ENCODE results near the gene RNASEH1. TPM values are rescaled to one million over a fixed set of nuclear protein-coding genes. Genes with fewer than 3 reads are reported as not detected.
A peak's percentile ranks its signal among the peaks of the same experiment; 100 is the strongest.

The RNASEH1 gene
- 10 to 100 TPM; 14.6 to 24.0 TPM for total RNA-seq

- Mint-ChIP-seq H3K27ac (peak within 1 kb of the TSS; percentile 96), H3K36me3 (ENCODE audit: low read depth) (peaks cover 52% of the 10 kb centered on the region), H3K4me1 (peaks cover 34% of the 10 kb centered on the region), H3K4me3 (peak within 1 kb of the TSS; percentile 91), H3K27me3 (no peaks in the 10 kb centered on the region), H3K9me3 (ENCODE audit: low read depth) (no peaks in the 10 kb centered on the region)
- ChIA-PET POLR2A (interaction anchor here (0.5 to 2.0 kb wide), 11 partner anchors 15 to 193 kb away, joined by 3 to 22 read pairs (median 6); partner anchors contain the start of genes EIPR1 and RPS7), CTCF (interaction anchor here (0.8 to 1.3 kb wide), 6 partner anchors 15 to 116 kb away, joined by 3 to 5 read pairs (median 3); no protein-coding TSS in a partner anchor)
- peak; percentile 99 for ATAC-seq
- DNase-seq = peak; percentile 99
- intact Hi-C loops (cut with DNase I, micrococcal nuclease) = loop anchor here (1.0 kb wide), 6 partner anchors 17 to 945 kb away; partner anchors contain the start of genes ADI1 (in 2 of the 2), EIPR1 (in 2 of the 2) and RPS7 (in 2 of the 2)
Observed at GRCh38 chr2:3558205-3559014, at the start of gene RNASEH1. RNASEH1 (minus strand) TSS chr2:3558333; CDS start chr2:3558260, 73 bp downstream.

GRCh38 chr2:3606370-3607201 is 48.5 kb upstream of the RNASEH1 start:
- Mint-ChIP-seq H3K36me3 (ENCODE audit: low read depth) (no peaks in the 10 kb centered on the region), H3K4me1 (peaks cover 3% of the 10 kb centered on the region), H3K27ac (no peak overlapping the region), H3K27me3 (no peaks in the 10 kb centered on the region), H3K4me3 (no peak overlapping the region), H3K9me3 (ENCODE audit: low read depth) (no peaks in the 10 kb centered on the region)
- DNase-seq = no peak
- CTCF ChIA-PET = no interaction called here
- ATAC-seq = no peak
- POLR2A ChIA-PET = interaction anchor here (0.9 kb wide), 1 partner anchor 46 kb away, joined by 3 read pairs; no protein-coding TSS in a partner anchor
- intact Hi-C loops (cut with DNase I, micrococcal nuclease) = no loop called here

- ATAC-seq (no peak), DNase-seq (no peak)
- Mint-ChIP-seq H3K36me3 (ENCODE audit: low read depth) (no peaks in the 10 kb centered on the region), H3K27ac (no peak overlapping the region), H3K4me3 (no peak overlapping the region), H3K9me3 (ENCODE audit: low read depth) (no peaks in the 10 kb centered on the region), H3K27me3 (no peaks in the 10 kb centered on the region), H3K4me1 (peaks cover 3% of the 10 kb centered on the region)
- ChIA-PET POLR2A (interaction anchor here (0.9 kb wide), 1 partner anchor 47 kb away, joined by 3 read pairs; no protein-coding TSS in a partner anchor), CTCF (no interaction called here)
- intact Hi-C loops (cut with DNase I, micrococcal nuclease) = no loop called here
Observed at GRCh38 chr2:3606028-3606369, 47.9 kb upstream of the RNASEH1 start.

- H3K27ac Mint-ChIP-seq = peak overlapping the region; percentile 58
- H3K36me3 Mint-ChIP-seq (ENCODE audit: low read depth) = no peaks in the 10 kb centered on the region
- intact Hi-C loops (cut with DNase I, micrococcal nuclease) = no loop called here
- DNase-seq (peak; percentile 71), ATAC-seq (peak; percentile 37)
- no peaks in the 10 kb centered on the region for H3K27me3 Mint-ChIP-seq
- H3K4me1 Mint-ChIP-seq = peaks cover 3% of the 10 kb centered on the region
- CTCF ChIA-PET = no interaction called here
- H3K9me3 Mint-ChIP-seq (ENCODE audit: low read depth) = no peaks in the 10 kb centered on the region
- H3K4me3 Mint-ChIP-seq = peak overlapping the region; percentile 31
- POLR2A ChIA-PET = no interaction called here
Observed at GRCh38 chr2:3604991-3605961, 47.1 kb upstream of the RNASEH1 start.

- no peak overlapping the region for H3K4me3 Mint-ChIP-seq
- no peak overlapping the region for H3K27ac Mint-ChIP-seq
- peaks cover 3% of the 10 kb centered on the region for H3K4me1 Mint-ChIP-seq
- no peaks in the 10 kb centered on the region for H3K9me3 Mint-ChIP-seq (ENCODE audit: low read depth)
- ATAC-seq = no peak
- POLR2A ChIA-PET = no interaction called here
- no peaks in the 10 kb centered on the region for H3K27me3 Mint-ChIP-seq
- CTCF ChIA-PET = no interaction called here
- no peak for DNase-seq
- intact Hi-C loops (cut with DNase I, micrococcal nuclease) = no loop called here
- H3K36me3 Mint-ChIP-seq (ENCODE audit: low read depth) = no peaks in the 10 kb centered on the region
Observed at GRCh38 chr2:3604207-3604877, 46.2 kb upstream of the RNASEH1 start.

GRCh38 chr2:3603536-3604206 is 45.5 kb upstream of the RNASEH1 start:
- Mint-ChIP-seq H3K9me3 (ENCODE audit: low read depth) (no peaks in the 10 kb centered on the region), H3K27ac (no peak overlapping the region), H3K36me3 (ENCODE audit: low read depth) (no peaks in the 10 kb centered on the region), H3K4me3 (no peak overlapping the region), H3K27me3 (no peaks in the 10 kb centered on the region), H3K4me1 (no peaks in the 10 kb centered on the region)
- intact Hi-C loops (cut with DNase I, micrococcal nuclease) = no loop called here
- ATAC-seq = no peak
- DNase-seq = no peak
- CTCF ChIA-PET = no interaction called here
- POLR2A ChIA-PET = no interaction called here

GRCh38 chr2:3602553-3603339 is 44.6 kb upstream of the RNASEH1 start:
- Mint-ChIP-seq H3K4me3 (no peak overlapping the region), H3K4me1 (no peaks in the 10 kb centered on the region), H3K36me3 (ENCODE audit: low read depth) (no peaks in the 10 kb centered on the region), H3K9me3 (ENCODE audit: low read depth) (no peaks in the 10 kb centered on the region), H3K27me3 (no peaks in the 10 kb centered on the region), H3K27ac (no peak overlapping the region)
- no peak for DNase-seq
- ChIA-PET CTCF (interaction anchor here (0.6 kb wide), 1 partner anchor 30 kb away, joined by 4 read pairs; no protein-coding TSS in a partner anchor), POLR2A (interaction anchor here (0.6 kb wide), 1 partner anchor 63 kb away, joined by 4 read pairs; no protein-coding TSS in a partner anchor)
- ATAC-seq = no peak
- intact Hi-C loops (cut with DNase I, micrococcal nuclease) = no loop called here

- no peak for ATAC-seq
- Mint-ChIP-seq H3K27ac (no peak overlapping the region), H3K4me3 (no peak overlapping the region), H3K4me1 (peaks cover 10% of the 10 kb centered on the region), H3K27me3 (no peaks in the 10 kb centered on the region), H3K36me3 (ENCODE audit: low read depth) (no peaks in the 10 kb centered on the region), H3K9me3 (ENCODE audit: low read depth) (no peaks in the 10 kb centered on the region)
- DNase-seq = no peak
- intact Hi-C loops (cut with DNase I, micrococcal nuclease) = no loop called here
- POLR2A ChIA-PET = no interaction called here
- CTCF ChIA-PET = no interaction called here
Observed at GRCh38 chr2:3601561-3602271, 43.6 kb upstream of the RNASEH1 start.

GRCh38 chr2:3600256-3600855 is 42.2 kb upstream of the RNASEH1 start:
- ATAC-seq = no peak
- no peak overlapping the region for H3K4me3 Mint-ChIP-seq
- H3K27ac Mint-ChIP-seq = no peak overlapping the region
- no peaks in the 10 kb centered on the region for H3K27me3 Mint-ChIP-seq
- peaks cover 19% of the 10 kb centered on the region for H3K4me1 Mint-ChIP-seq
- intact Hi-C loops (cut with DNase I, micrococcal nuclease) = no loop called here
- no peaks in the 10 kb centered on the region for H3K9me3 Mint-ChIP-seq (ENCODE audit: low read depth)
- ChIA-PET POLR2A (no interaction called here), CTCF (interaction anchor here (1.0 to 1.1 kb wide), 2 partner anchors 24 to 44 kb away, joined by 3 to 5 read pairs; no protein-coding TSS in a partner anchor)
- H3K36me3 Mint-ChIP-seq (ENCODE audit: low read depth) = no peaks in the 10 kb centered on the region
- DNase-seq = no peak
